RKO (cell line): ENCODE data around the gene SERPINA9.
"Not testable (repeated sequence)": the region's sequence is repeated elsewhere in the genome, so short reads cannot be mapped to it uniquely, and the experiment has no call there.

Experiments
- DNase-seq: peaks from one replicate; pipeline ENCODE4 v3.0.0-alpha.2; 2016; ENCODE audit warnings: low spot score

Gene SERPINA9

GRCh38 chr14:94486883-94487282, 10.9 kb upstream of the SERPINA9 start:
- DNase-seq: no peak

- DNase-seq: peak; percentile 46
Observed at GRCh38 chr14:94485944-94486841, 10.2 kb upstream of the SERPINA9 start.

DNA sequence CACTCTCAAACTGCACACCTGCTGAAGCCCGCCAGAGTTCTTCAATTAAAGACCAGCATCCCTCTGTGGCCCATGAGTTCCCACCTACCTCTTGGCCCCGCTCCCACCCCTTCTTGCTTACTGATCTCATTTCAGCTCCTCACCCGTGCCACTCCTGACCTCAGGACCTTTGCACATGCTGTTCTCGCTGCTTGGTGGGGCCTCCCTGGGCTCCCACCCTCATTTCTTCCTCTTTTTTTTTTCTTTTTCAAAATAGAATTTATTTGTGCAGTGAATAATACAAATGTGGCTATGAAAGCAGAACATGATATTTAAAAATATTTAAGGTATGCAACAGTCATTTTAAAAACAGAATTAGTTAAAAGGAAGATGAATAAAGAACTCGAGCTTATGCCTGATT, 8.5 kb upstream of the SERPINA9 start:
- no peak for DNase-seq

GRCh38 chr14:94483729-94484275, 7.8 kb upstream of the SERPINA9 start:
- peak; percentile 38 for DNase-seq

GRCh38 chr14:94483071-94483451, 7.1 kb upstream of the SERPINA9 start:
- no peak for DNase-seq

DNA sequence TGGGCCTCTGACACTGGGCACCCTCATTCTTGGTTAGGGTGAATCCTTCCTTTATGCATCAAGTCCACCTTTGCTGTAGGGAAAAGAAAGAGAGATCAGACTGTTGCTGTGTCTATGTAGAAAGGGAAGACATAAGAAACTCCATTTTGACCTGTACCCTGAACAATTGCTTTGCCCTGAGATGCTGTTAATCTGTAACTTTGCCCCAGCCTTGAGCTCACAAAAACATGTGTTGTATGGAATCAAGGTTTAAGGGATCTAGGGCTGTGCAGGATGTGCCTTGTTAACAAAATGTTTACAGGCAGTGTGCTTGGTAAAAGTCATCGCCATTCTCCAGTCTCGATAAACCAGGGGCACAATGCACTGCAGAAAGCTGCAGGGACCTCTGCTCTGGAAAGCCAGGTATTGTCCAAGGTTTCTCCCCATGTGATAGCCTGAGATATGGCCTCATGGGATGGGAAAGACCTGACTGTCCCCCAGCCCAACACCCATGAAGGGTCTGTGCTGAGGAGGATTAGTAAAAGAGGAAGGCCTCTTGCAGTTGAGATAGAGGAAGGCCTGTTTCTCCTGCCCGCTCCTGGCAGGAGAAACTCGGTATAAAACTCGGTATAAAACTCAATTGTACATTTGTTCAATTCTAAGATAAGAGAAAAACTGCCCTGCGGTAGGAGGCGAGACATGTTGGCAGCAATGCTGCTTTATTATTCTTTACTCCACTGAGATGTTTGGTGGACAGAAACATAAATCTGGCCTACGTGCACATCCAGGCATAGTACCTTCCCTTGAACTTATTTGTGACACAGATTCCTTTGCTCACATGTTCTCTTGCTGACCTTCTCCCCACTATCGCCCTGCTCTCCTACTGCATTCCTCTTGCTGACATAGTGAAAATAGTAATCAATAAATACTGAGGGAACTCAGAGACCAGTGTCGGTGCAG, 6.4 kb upstream of the SERPINA9 start:
- DNase-seq: not testable (repeated sequence)

- DNase-seq: peak; percentile 51
Observed at GRCh38 chr14:94481468-94482131, 5.6 kb upstream of the SERPINA9 start.

GRCh38 chr14:94480809-94481208, 4.8 kb upstream of the SERPINA9 start:
- no peak for DNase-seq

- no peak for DNase-seq
Observed at GRCh38 chr14:94478420-94478819, 2.4 kb upstream of the SERPINA9 start.

DNA sequence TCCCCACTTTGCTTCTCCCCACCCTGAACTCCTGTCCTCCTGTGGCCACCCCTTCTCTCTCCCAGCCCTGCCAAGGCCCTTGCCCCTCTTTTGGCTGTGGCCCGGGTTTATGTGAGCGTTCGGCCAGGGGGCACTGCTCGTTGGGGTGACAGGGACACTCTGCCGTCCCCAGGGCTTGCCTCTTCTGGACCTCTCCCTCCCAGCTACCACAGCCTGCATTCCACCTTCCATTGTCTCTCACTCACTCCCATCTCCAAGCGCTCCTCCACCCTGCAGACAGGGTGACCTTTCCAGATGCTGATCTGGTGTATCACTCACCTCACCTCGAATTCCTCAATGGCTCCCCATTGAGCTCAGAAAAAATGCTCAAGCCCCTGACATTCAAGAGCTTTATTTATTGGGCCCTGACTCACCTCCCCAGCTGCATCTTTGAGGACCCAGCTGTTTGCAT, 1.4 kb downstream of the SERPINA9 start:
- no peak for DNase-seq

- DNase-seq: no peak
Observed at GRCh38 chr14:94473666-94474410, 2.2 kb downstream of the SERPINA9 start.

DNA sequence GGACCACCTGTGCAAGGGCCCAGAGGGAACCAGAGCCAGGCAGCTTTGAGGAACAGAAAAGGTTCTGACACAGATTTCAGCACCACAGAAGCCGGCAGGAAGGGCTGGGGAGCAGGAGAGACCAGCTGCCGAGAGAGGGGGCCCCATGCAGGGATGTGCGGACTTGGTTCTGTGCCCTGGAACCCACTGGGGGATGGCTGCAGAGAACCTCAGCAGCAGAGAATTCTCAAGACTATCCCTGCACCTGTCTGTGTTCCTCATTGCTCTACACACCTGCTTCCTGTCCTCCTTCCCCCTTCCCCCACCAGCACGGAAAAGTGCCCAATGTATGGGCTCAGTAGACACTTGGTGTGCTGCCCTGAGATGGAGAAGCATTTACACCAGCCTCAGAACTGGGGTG, 3.2 kb downstream of the SERPINA9 start:
- no peak for DNase-seq

GRCh38 chr14:94471045-94471444, 5.0 kb downstream of the SERPINA9 start:
- no peak for DNase-seq

DNA sequence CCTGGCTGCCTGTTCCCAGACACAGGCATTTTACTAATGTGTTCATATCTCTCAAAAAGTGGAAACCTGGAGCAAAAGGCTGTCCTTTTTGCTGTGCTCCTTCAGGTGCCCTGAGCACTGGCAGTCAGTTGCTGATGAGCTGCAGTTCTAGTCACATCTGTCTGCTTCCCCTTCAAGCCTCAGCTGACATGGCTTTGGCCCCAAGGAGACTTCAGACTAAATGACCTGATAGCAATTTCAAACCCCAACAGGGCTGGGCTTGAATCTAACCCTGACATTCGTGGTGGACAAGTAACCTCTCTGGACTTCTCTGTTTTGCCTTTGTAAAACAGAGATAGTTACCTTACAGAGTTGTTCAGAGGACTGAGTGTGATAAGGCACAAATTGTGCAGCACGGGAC, 5.7 kb downstream of the SERPINA9 start:
- no peak for DNase-seq

DNA sequence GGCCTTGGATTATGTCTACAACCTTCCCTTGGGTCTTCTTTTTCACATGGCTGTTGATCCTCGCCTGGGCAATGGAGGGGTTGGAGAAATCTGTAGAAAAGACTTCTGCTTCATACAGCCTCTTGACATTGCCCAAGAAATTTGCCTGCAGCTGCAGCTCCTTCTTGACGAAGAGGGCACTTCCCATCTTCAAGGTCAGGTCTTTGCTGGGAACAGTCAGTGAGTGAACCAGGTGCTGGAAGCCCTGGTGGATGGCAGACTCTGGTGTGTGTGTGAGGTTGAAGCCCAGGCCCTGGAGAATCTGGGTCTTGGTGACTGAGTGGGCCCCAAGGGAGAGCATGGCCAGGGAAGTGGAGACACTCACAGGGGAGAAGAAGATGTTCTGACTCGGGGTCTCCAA, 6.7 kb downstream of the SERPINA9 start:
- DNase-seq: no peak

DNA sequence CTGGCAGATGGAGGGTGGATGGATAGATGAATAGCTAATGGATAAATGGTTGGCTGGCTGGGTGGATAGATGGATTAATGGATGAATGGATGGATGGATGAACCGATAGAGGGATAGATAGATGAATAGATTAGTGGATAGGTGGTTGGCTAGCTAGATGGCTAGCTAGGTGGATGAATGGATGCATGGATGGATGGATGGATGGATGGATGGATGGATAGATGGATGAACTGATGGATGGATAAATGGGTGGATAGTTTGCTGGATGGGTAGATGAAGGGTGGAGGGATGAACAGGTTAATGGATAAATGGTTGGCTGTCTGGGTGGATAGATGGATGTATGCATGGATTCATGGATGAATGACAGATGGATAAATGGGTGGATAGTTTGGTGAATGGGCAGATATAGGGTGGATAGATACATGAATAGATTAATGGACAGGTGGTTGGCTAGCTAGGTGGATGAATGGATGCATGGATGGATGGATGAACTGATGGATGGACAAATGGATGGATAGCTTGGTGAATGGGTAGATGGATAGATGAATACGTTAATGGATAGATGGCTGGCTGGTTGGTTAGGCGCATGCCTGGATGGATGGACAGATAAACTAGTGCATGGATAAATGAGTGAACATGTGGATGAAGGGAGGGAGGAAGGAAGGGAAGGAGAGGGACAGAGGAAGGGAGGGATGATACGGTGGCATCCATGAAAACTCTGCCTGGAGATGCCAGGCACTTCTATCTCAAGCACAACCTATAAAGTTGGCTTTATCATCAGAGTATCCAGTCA, 8.1 kb downstream of the SERPINA9 start:
- DNase-seq: no peak

DNA sequence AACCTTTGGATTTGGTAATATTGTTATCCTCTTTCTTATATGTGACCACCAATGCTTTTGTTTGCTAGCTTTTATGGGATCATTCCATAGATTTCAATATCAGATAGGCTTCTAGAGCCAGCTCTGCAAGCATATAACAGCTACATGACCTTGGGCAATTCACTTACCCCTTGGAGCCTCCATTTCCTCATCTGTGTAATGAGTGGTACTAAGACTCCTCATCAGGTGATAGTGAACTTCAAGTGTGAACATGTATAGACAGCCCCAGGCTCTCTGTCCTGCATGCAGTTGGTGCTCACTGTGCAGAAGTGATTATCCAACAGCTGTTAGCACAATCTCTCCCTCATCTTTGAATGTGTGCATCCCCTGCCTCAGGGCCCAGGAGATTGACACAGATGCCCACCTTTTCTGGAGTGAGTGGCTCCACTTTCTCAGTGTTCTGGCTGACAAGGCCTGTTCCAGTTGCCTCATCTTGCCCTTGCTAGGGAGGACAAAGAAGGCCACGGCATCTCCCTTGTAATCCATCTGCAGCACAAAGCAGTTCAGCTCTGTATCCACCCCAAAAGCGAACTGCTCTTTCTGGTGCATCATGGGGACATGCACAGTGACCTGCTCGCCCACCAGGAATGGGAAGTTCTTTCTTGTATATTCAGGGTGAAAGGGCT, 9.2 kb downstream of the SERPINA9 start:
- no peak for DNase-seq

DNA sequence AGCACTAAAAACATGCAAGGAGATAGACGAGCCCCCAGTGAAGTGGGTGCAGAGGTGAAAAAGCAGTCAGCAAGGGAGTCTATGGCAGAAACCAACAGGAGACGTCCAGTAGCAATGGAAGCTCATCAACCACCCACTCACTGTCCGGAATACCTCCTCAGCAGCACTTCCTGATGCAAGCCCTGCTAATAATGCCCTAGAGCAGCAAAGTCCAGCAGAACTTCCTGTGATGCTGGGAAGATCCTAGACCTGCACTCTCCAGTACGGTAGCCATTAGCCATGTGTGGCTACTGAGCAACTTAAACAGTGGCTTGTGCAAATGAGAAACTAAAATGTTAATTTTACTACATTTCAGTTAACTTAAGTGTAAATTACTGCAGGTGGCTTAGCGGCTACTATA, 11.0 kb downstream of the SERPINA9 start:
- DNase-seq: no peak

- DNase-seq: no peak
Observed at GRCh38 chr14:94464290-94464689, 11.7 kb downstream of the SERPINA9 start.
